ENCODE results near the gene MTHFD2L.

Gene MTHFD2L

GRCh38 chr4:74311696-74312313 lies 153.9 kb downstream of the MTHFD2L start:
- peak; percentile 80 for TF ChIP-seq CTCF (IDR thresholded peaks at IDR 0.05; ENCODE audit: insufficient read depth, missing control alignments)
- DNase-seq (ENCODE audit: insufficient read length, low spot score) (no peak), FAIRE-seq (peak; percentile 87)

GRCh38 chr4:74314329-74314728 lies 156.4 kb downstream of the MTHFD2L start:
- FAIRE-seq (no peak), DNase-seq (ENCODE audit: insufficient read length, low spot score) (no peak)
- TF ChIP-seq CTCF (IDR thresholded peaks at IDR 0.05; ENCODE audit: insufficient read depth, missing control alignments) = no peak

- DNase-seq (ENCODE audit: insufficient read length, low spot score) = no peak
- no peak for TF ChIP-seq CTCF (IDR thresholded peaks at IDR 0.05; ENCODE audit: insufficient read depth, missing control alignments)
- FAIRE-seq = no peak
Observed at GRCh38 chr4:74314944-74315343, 157.0 kb downstream of the MTHFD2L start.

- TF ChIP-seq CTCF (IDR thresholded peaks at IDR 0.05; ENCODE audit: insufficient read depth, missing control alignments) = no peak
- DNase-seq (ENCODE audit: insufficient read length, low spot score) = no peak
- FAIRE-seq = no peak
Observed at GRCh38 chr4:74315376-74315775, 157.5 kb downstream of the MTHFD2L start.

GRCh38 chr4:74316397-74316796 lies 158.5 kb downstream of the MTHFD2L start:
- no peak for TF ChIP-seq CTCF (IDR thresholded peaks at IDR 0.05; ENCODE audit: insufficient read depth, missing control alignments)
- FAIRE-seq = no peak
- DNase-seq (ENCODE audit: insufficient read length, low spot score) = no peak

GRCh38 chr4:74317616-74318246 lies 159.8 kb downstream of the MTHFD2L start:
- no peak for FAIRE-seq
- no peak for TF ChIP-seq CTCF (IDR thresholded peaks at IDR 0.05; ENCODE audit: insufficient read depth, missing control alignments)
- no peak for DNase-seq (ENCODE audit: insufficient read length, low spot score)

GRCh38 chr4:74318276-74318675 lies 160.4 kb downstream of the MTHFD2L start:
- FAIRE-seq = no peak
- TF ChIP-seq CTCF (IDR thresholded peaks at IDR 0.05; ENCODE audit: insufficient read depth, missing control alignments) = no peak
- no peak for DNase-seq (ENCODE audit: insufficient read length, low spot score)
